ENCODE data around the gene C19orf81.
"Not testable (repeated sequence)": the region's sequence is repeated elsewhere in the genome, so short reads cannot be mapped to it uniquely, and the experiment has no call there.

DNA sequence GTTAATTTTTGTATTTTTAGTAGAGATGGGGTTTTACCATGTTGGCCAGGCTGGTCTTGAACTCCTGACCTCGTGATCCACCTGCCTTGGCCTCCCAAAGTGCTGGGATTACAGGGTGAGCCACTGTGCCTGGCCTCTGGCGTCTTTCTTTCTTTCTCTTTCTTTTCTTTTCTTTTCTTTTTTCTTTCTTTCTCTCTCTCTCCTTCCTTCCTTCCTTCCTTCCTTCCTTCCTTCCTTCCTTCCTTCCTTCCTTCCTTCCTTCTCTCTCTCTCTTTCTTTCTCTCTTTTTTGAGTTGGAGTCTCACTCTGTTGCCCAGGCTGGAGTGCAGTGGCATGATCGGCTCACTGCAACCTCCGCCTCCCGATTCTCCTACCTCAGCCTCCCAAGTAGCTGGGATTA is 30.1 kb upstream of the C19orf81 start:
- TF ChIP-seq PCBP1 (IDR thresholded peaks at IDR 0.05; ENCODE audit: borderline replicate concordance, low read depth, low read length); ZNF660 (CRISPR knock-in tag; IDR thresholded peaks at IDR 0.05; ENCODE audit: borderline replicate concordance, low read depth); NFYB (CRISPR knock-in tag; IDR thresholded peaks at IDR 0.05): not testable (repeated sequence)

Data from HepG2 (cell line).